ENCODE results near the gene IP6K3. TPM values are rescaled to one million over a fixed set of nuclear protein-coding genes. Genes with fewer than 3 reads are reported as not detected.

The IP6K3 gene
- polyA plus RNA-seq, 3 donors: not detected

- no peak overlapping the region for H2AFZ ChIP-seq (ENCODE audit: insufficient read depth, low read depth, low read length, poor library complexity, severe bottlenecking)
- TF ChIP-seq, protein P1, sequence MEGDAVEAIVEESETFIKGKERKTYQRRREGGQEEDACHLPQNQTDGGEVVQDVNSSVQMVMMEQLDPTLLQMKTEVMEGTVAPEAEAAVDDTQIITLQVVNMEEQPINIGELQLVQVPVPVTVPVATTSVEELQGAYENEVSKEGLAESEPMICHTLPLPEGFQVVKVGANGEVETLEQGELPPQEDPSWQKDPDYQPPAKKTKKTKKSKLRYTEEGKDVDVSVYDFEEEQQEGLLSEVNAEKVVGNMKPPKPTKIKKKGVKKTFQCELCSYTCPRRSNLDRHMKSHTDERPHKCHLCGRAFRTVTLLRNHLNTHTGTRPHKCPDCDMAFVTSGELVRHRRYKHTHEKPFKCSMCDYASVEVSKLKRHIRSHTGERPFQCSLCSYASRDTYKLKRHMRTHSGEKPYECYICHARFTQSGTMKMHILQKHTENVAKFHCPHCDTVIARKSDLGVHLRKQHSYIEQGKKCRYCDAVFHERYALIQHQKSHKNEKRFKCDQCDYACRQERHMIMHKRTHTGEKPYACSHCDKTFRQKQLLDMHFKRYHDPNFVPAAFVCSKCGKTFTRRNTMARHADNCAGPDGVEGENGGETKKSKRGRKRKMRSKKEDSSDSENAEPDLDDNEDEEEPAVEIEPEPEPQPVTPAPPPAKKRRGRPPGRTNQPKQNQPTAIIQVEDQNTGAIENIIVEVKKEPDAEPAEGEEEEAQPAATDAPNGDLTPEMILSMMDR (IDR thresholded peaks at IDR 0.05): no peak
- intact Hi-C loops (cut with micrococcal nuclease): no loop called here
- H3K9me3 ChIP-seq (replicated peaks in 1 of 2; ENCODE audit: control insufficient read depth in 1 of 2, insufficient read depth in 1 of 2, low read length in 2 of 2): no peaks in the 10 kb centered on the region
- H3K27ac ChIP-seq (ENCODE audit: low read depth in 1 of 2, low read length in 2 of 2): no peak overlapping the region
- no peaks in the 10 kb centered on the region for H3K9me3 Mint-ChIP-seq
- H3K36me3 ChIP-seq (replicated peaks in 1 of 2; ENCODE audit: control insufficient read depth in 1 of 2, insufficient read depth in 2 of 2, low read length in 2 of 2): no peaks in the 10 kb centered on the region
- no peak overlapping the region for H3K27ac Mint-ChIP-seq
- H3K4me2 ChIP-seq (replicated peaks; ENCODE audit: extremely low read depth, low read length, poor library complexity, severe bottlenecking): no peak overlapping the region
- no peaks in the 10 kb centered on the region for H3K36me3 Mint-ChIP-seq
- no peak overlapping the region for H3K9ac ChIP-seq (ENCODE audit: insufficient read depth, low read length, poor library complexity, severe bottlenecking)
- DNase-seq: no peak
- H3K27me3 ChIP-seq (ENCODE audit: control insufficient read depth in 2 of 2, insufficient read depth in 2 of 2, low read length in 2 of 2): no peaks in the 10 kb centered on the region
- no peak overlapping the region for H3K4me3 Mint-ChIP-seq
- H3K4me1 ChIP-seq (ENCODE audit: control insufficient read depth in 1 of 2, insufficient read depth in 2 of 2, low read length in 2 of 2): peaks cover 5 to 6% of the 10 kb centered on the region in 2 donors
- peaks cover 6% of the 10 kb centered on the region for H3K4me1 Mint-ChIP-seq
- H3K79me2 ChIP-seq (ENCODE audit: insufficient read depth, low read length): no peaks in the 10 kb centered on the region
- no peaks in the 10 kb centered on the region for H4K20me1 ChIP-seq (ENCODE audit: insufficient read depth, low read length)
- 87% methylated on average over 8 of the region's 13 CpGs for WGBS (ENCODE audit: insufficient coverage)
- no peak overlapping the region for H3K4me3 ChIP-seq (replicated peaks in 1 of 3; ENCODE audit: low read depth in 2 of 3, low read length in 3 of 3)
- H3K27me3 Mint-ChIP-seq (ENCODE audit: low read depth in 3 of 3): peaks cover 1 to 14% (median 4%) of the 10 kb centered on the region in 3 donors
Observed at GRCh38 chr6:33744895-33745546, 1.7 kb downstream of the IP6K3 start.

DNA sequence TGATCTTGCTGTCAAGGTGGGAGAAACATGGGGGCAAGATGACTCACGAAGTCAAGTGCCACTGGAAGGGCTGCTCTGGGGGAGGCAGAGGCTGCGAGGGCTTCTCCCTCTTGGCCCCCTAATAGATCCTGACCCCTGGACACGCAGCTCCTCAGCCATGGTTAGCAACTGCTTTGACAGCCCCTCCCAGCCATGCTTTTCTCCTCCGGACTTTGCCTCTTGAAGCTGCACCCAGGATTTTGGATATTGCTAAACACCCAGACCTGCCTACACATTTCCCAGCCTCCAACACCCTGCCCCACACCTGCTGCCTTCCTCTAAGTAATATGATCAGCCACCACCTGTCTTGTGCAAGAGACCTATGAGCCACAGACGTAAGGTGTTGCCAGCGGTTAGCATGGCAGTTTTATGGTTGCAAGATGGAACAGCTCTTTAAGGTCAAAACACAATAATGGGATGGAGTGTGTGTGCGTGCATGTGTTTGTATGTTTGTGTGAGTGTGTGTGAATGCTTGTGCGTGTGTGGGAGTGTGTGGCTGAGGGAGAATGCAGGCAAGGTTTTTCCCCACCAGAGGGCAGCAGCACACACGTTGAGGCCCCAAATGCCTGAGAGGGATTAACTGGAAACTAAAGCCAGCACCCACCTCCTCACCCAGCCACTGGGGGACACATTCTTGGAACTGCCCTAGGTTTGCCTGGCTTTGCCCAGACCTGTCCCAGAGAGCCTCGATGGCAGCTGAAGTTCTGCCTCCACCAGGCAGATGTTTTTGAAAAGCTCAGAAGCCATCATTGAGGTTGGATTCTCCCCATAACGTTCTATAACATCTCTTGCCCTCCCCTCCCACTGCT is 2.5 kb downstream of the IP6K3 start:
- Histone ChIP-seq H3K4me3 (replicated peaks in 1 of 3; ENCODE audit: low read depth in 2 of 3, low read length in 3 of 3) (no peak overlapping the region), H2AFZ (ENCODE audit: insufficient read depth, low read depth, low read length, poor library complexity, severe bottlenecking) (no peak overlapping the region), H3K27me3 (ENCODE audit: control insufficient read depth in 2 of 2, insufficient read depth in 2 of 2, low read length in 2 of 2) (no peaks in the 10 kb centered on the region), H3K27ac (ENCODE audit: low read depth in 1 of 2, low read length in 2 of 2) (no peak overlapping the region), H3K4me1 (ENCODE audit: control insufficient read depth in 1 of 2, insufficient read depth in 2 of 2, low read length in 2 of 2) (peaks cover 8 to 12% of the 10 kb centered on the region in 2 donors), H3K36me3 (replicated peaks in 1 of 2; ENCODE audit: control insufficient read depth in 1 of 2, insufficient read depth in 2 of 2, low read length in 2 of 2) (no peaks in the 10 kb centered on the region), H3K79me2 (ENCODE audit: insufficient read depth, low read length) (no peaks in the 10 kb centered on the region), H4K20me1 (ENCODE audit: insufficient read depth, low read length) (no peaks in the 10 kb centered on the region), H3K9me3 (replicated peaks in 1 of 2; ENCODE audit: control insufficient read depth in 1 of 2, insufficient read depth in 1 of 2, low read length in 2 of 2) (no peaks in the 10 kb centered on the region), H3K9ac (ENCODE audit: insufficient read depth, low read length, poor library complexity, severe bottlenecking) (no peak overlapping the region), H3K4me2 (replicated peaks; ENCODE audit: extremely low read depth, low read length, poor library complexity, severe bottlenecking) (no peak overlapping the region)
- Mint-ChIP-seq H3K4me1 (peaks cover 13% of the 10 kb centered on the region), H3K9me3 (no peaks in the 10 kb centered on the region), H3K36me3 (no peaks in the 10 kb centered on the region), H3K27ac (no peak overlapping the region), H3K4me3 (no peak overlapping the region), H3K27me3 (ENCODE audit: low read depth in 3 of 3) (peaks cover 0 to 14% (median 4%) of the 10 kb centered on the region in 3 donors)
- WGBS (ENCODE audit: insufficient coverage): 40% methylated on average over 8 of the region's 11 CpGs
- TF ChIP-seq, protein P1 (IDR thresholded peaks at IDR 0.05): peak; percentile 80
- intact Hi-C loops (cut with micrococcal nuclease): no loop called here
- DNase-seq: peak; percentile 33 to 53 (median 41)

All from CD14-positive monocyte (primary cell).